Measurements from ENCODE around the gene FERD3L. TPM values are rescaled to one million over a fixed set of nuclear protein-coding genes. Genes with fewer than 3 reads are reported as not detected.

FERD3L gene
- total RNA-seq, 1 experiment from 2014 or later = not detected

GRCh38 chr7:19107356-19108146, 37.7 kb downstream of the FERD3L start:
- H3K27me3 Mint-ChIP-seq (ENCODE audit: low read depth) = peaks cover 100% of the 10 kb centered on the region
- ATAC-seq = peak; percentile 10
- peak; percentile 50 for DNase-seq (ENCODE audit: low spot score)
- no peak overlapping the region for H3K27ac Mint-ChIP-seq
- H3K4me1 Mint-ChIP-seq = peaks cover 69% of the 10 kb centered on the region
- no peaks in the 10 kb centered on the region for H3K9me3 Mint-ChIP-seq
- H3K4me3 Mint-ChIP-seq = peak overlapping the region; percentile 76
- CTCF ChIA-PET = interaction anchor here (1.1 to 2.3 kb wide), 4 partner anchors 9 to 384 kb away, joined by 5 to 7 read pairs (median 6); no protein-coding TSS in a partner anchor
- TF ChIP-seq PRDM15 (CRISPR knock-in tag; IDR thresholded peaks at IDR 0.05) = peak; percentile 82
- no peak for TF ChIP-seq USF1 (CRISPR knock-in tag; IDR thresholded peaks at IDR 0.05)
- H3K36me3 Mint-ChIP-seq = no peaks in the 10 kb centered on the region
- POLR2A ChIA-PET = interaction anchor here (1.7 kb wide), 1 partner anchor 9 kb away, joined by 6 read pairs; the partner anchor contains the start of gene TWIST1

- Mint-ChIP-seq H3K27ac (no peak overlapping the region), H3K36me3 (no peaks in the 10 kb centered on the region), H3K9me3 (no peaks in the 10 kb centered on the region), H3K4me3 (peak overlapping the region; percentile 76), H3K4me1 (peaks cover 65% of the 10 kb centered on the region), H3K27me3 (ENCODE audit: low read depth) (peaks cover 100% of the 10 kb centered on the region)
- no peak for ATAC-seq
- CTCF ChIA-PET = interaction anchor here (1.1 to 2.3 kb wide), 5 partner anchors 10 to 385 kb away, joined by 3 to 7 read pairs (median 5); no protein-coding TSS in a partner anchor
- POLR2A ChIA-PET = interaction anchor here (1.7 kb wide), 1 partner anchor 10 kb away, joined by 6 read pairs; the partner anchor contains the start of gene TWIST1
- no peak for DNase-seq (ENCODE audit: low spot score)
- TF ChIP-seq MYBL2 (CRISPR knock-in tag; IDR thresholded peaks at IDR 0.05) (no peak), ZNF396 (CRISPR knock-in tag; IDR thresholded peaks at IDR 0.05; ENCODE audit: borderline replicate concordance) (no peak), ATF1 (CRISPR knock-in tag; IDR thresholded peaks at IDR 0.05) (no peak), MXD4 (CRISPR knock-in tag; IDR thresholded peaks at IDR 0.05; ENCODE audit: borderline replicate concordance) (no peak), USF1 (CRISPR knock-in tag; IDR thresholded peaks at IDR 0.05) (no peak), SMAD3 (CRISPR knock-in tag; IDR thresholded peaks at IDR 0.05; ENCODE audit: borderline replicate concordance) (no peak), NR3C1 (CRISPR knock-in tag; conservative IDR thresholded peaks at IDR 0.05; ENCODE audit: low read depth) (no peak), ZNF138 (CRISPR knock-in tag; conservative IDR thresholded peaks at IDR 0.05) (no peak), ZNF121 (CRISPR knock-in tag; IDR thresholded peaks at IDR 0.05) (no peak), TEAD1 (CRISPR knock-in tag; IDR thresholded peaks at IDR 0.05) (no peak), OVOL2 (CRISPR knock-in tag; IDR thresholded peaks at IDR 0.05; ENCODE audit: borderline replicate concordance) (no peak), ETV6 (CRISPR knock-in tag; IDR thresholded peaks at IDR 0.05) (no peak), ZMAT4 (CRISPR knock-in tag; IDR thresholded peaks at IDR 0.05) (no peak), IRF2 (CRISPR knock-in tag; IDR thresholded peaks at IDR 0.05; ENCODE audit: borderline replicate concordance, low read depth) (no peak), ZNF232 (CRISPR knock-in tag; IDR thresholded peaks at IDR 0.05) (no peak)
Observed at GRCh38 chr7:19107081-19107355, 38.2 kb downstream of the FERD3L start.

Data from WTC11 (cell line).